Activated T-cell treated with anti-CD3 and anti-CD28 coated beads, Interleukin-2, amount 50 U/mL, for 72 hours (primary cell): ENCODE results near the gene TUT7. TPM values are rescaled to one million over a fixed set of nuclear protein-coding genes. Genes with fewer than 3 reads are reported as not detected.
A peak's percentile ranks its signal among the peaks of the same experiment; 100 is the strongest.
"Not testable (repeated sequence)": the region's sequence is repeated elsewhere in the genome, so short reads cannot be mapped to it uniquely, and the experiment has no call there.

ENCODE experiments used
- ATAC-seq, 2 donors: fragments of 150-1000 bp; cut with Tn5 transposase; replicated peaks in 1 of 2; 2 replicates each; pipeline ENCODE4 v1.10.0; 2021; ENCODE audit warnings: moderate library complexity in 2 of 2, mild to moderate bottlenecking in 1 of 2
- DNase-seq, 2 donors: peaks; one replicate each; pipeline ENCODE4 v3.0.0; 2021 to 2022; ENCODE audit warnings: mixed read lengths in 1 of 2
- H3K27ac Mint-ChIP-seq: one replicate; pipeline ENCODE4 v1.8.0; 2022; ENCODE audit warnings: mild to moderate bottlenecking, moderate library complexity, mixed read lengths
- H3K27me3 Mint-ChIP-seq: one replicate; pipeline ENCODE4 v1.8.0; 2022; ENCODE audit warnings: low read depth, mixed read lengths
- H3K36me3 Mint-ChIP-seq, 2 donors: one replicate each; pipeline ENCODE4 v1.8.0; 2022; ENCODE audit warnings: mixed read lengths in 2 of 2, mild to moderate bottlenecking in 1 of 2; ENCODE audit not compliant: insufficient read depth in 2 of 2
- H3K4me1 Mint-ChIP-seq: one replicate; pipeline ENCODE4 v1.8.0; 2022; ENCODE audit warnings: low read depth, mixed read lengths
- H3K4me3 Mint-ChIP-seq, 2 donors: one replicate each; pipeline ENCODE4 v1.8.0; 2022; ENCODE audit warnings: mild to moderate bottlenecking in 2 of 2, mixed read lengths in 2 of 2, moderate library complexity in 2 of 2
- H3K9me3 Mint-ChIP-seq, 2 donors: one replicate each; pipeline ENCODE4 v1.8.0; 2022; ENCODE audit warnings: mixed read lengths in 2 of 2
- total RNA-seq, 2 donors: library from RNA; stranded (reverse); gene quantifications; one replicate each; pipeline ENCODE4 v1.2.3, GENCODE V29; 2022

Gene TUT7
- 10 to 100 TPM; 39.6 to 49.9 TPM for total RNA-seq

DNA sequence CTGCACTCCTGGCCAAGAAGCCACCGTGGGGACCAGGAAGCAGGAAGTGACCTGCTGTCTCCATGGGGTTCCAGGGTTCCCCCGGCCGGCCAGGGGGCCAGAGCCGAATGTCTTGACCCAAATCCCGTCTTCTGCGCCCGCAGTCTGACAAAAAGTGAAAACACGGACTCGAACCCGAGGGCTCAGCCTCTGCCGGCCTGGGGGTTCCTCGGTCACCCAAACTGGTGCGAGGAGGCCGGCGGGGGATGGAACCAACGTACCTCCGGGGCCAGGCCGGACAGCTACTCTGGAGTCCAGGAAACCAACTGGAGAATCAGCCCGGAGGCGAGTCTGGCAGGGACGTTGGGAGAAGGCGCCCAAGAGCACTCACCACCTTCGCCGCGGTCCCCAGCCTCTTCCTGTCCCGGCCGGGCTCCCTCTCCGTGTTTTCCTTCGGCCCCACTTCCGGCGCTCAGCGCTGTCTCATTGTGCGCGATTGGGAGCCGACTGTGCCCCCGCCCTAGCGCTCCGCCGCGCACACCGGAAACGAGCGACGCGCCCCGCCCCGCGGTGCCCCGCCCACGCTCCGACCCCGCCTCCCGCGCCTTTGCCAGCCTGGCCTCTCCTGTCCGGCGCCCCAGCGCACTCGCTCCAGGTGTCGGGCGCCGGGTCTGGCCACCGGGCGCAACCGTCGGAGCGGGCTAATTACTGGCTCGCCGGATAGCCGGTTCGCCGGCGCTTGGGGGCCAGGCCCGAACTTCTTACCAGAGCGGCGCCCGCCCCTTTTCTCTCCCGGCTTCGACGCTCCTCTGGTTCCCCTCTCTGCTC is at the start of gene TUT7:
Gene TUT7, minus strand, starts transcription at position 400 of the 807 bp plus-strand sequence. CDS start 1,211 bp downstream, outside the sequence.
- DNase-seq (peak; percentile 95 to 98), ATAC-seq (peak; percentile 91 to 92)
- H3K27me3 Mint-ChIP-seq = no peaks in the 10 kb centered on the region
- peaks cover 42% of the 10 kb centered on the region for H3K4me1 Mint-ChIP-seq
- peak within 1 kb of the TSS; percentile 97 for H3K27ac Mint-ChIP-seq
- H3K36me3 Mint-ChIP-seq = peaks cover 10 to 15% of the 10 kb centered on the region in 2 donors
- peak within 1 kb of the TSS; percentile 93 to 99 for H3K4me3 Mint-ChIP-seq
- no peaks in the 10 kb centered on the region for H3K9me3 Mint-ChIP-seq

GRCh38 chr9:86402591-86402990 is 48.4 kb upstream of the TUT7 start:
- DNase-seq (no peak), ATAC-seq (no peak)
- Mint-ChIP-seq H3K4me3 (no peak overlapping the region), H3K27me3 (peaks cover 9% of the 10 kb centered on the region), H3K27ac (no peak overlapping the region), H3K9me3 (no peaks in the 10 kb centered on the region), H3K4me1 (peaks cover 26% of the 10 kb centered on the region), H3K36me3 (no peaks in the 10 kb centered on the region)

DNA sequence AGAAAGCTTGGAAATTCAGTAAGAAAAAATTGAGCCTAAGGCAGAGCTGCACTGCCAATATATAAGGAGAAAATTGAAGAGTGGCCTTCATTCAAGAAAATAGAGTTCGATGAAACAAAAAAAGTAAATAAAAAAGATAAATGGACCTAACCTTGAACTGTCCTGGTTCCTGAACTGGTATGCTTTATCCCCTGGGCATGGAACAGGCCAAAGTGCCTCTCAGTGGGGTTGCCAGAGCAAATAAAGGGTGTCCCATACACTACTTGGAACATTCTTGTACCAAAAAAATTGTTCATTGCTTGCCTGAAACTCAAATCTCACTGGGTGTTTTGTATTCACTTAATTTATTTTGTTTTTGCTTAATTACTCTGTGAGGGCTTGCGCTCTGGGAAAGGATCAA is 42.2 kb upstream of the TUT7 start:
- peaks cover 2 to 7% of the 10 kb centered on the region in 2 donors for H3K9me3 Mint-ChIP-seq
- peaks cover 24% of the 10 kb centered on the region for H3K27me3 Mint-ChIP-seq
- H3K4me3 Mint-ChIP-seq = no peak overlapping the region
- no peaks in the 10 kb centered on the region for H3K36me3 Mint-ChIP-seq
- H3K27ac Mint-ChIP-seq = no peak overlapping the region
- H3K4me1 Mint-ChIP-seq = no peaks in the 10 kb centered on the region
- ATAC-seq = no peak
- no peak for DNase-seq

GRCh38 chr9:86390184-86390583 is 36.0 kb upstream of the TUT7 start:
- not testable (repeated sequence) for DNase-seq, H3K4me1 Mint-ChIP-seq, H3K36me3 Mint-ChIP-seq, H3K4me3 Mint-ChIP-seq, ATAC-seq, H3K9me3 Mint-ChIP-seq, H3K27ac Mint-ChIP-seq
- H3K27me3 Mint-ChIP-seq = peaks cover 45% of the 10 kb centered on the region

GRCh38 chr9:86389628-86390027 is 35.4 kb upstream of the TUT7 start:
- DNase-seq = no peak
- Mint-ChIP-seq H3K27me3 (peaks cover 51% of the 10 kb centered on the region), H3K36me3 (peaks cover 0 to 3% of the 10 kb centered on the region in 2 donors), H3K4me3 (no peak overlapping the region), H3K27ac (no peak overlapping the region), H3K4me1 (no peaks in the 10 kb centered on the region), H3K9me3 (peaks cover 2 to 8% of the 10 kb centered on the region in 2 donors)
- no peak for ATAC-seq

DNA sequence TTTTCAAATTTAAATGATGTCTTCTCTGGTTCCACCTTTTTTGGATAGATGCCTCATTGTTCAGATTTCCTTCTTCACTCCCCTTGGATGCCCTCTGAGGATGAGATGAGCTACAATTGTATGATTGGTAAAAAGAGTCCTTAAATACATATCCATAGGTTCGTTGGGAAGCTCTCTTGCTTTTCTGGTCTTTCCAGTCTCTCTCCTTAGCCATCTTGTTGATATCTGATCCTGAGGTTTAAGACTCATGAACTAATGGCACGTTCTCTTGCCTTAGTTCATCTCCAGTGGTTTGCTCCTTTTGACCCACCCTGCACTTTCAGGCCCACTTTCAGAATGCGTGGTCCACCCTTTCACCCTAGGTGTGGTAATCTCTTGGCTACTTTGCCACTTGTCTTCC is 33.2 kb upstream of the TUT7 start:
- no peaks in the 10 kb centered on the region for H3K4me1 Mint-ChIP-seq
- no peak overlapping the region for H3K27ac Mint-ChIP-seq
- H3K36me3 Mint-ChIP-seq = peaks cover 0 to 3% of the 10 kb centered on the region in 2 donors
- no peak for ATAC-seq
- no peak overlapping the region for H3K4me3 Mint-ChIP-seq
- no peak for DNase-seq
- peaks cover 39% of the 10 kb centered on the region for H3K27me3 Mint-ChIP-seq
- H3K9me3 Mint-ChIP-seq = peaks cover 0 to 5% of the 10 kb centered on the region in 2 donors

GRCh38 chr9:86383000-86383399 is 28.8 kb upstream of the TUT7 start:
- peaks cover 49% of the 10 kb centered on the region for H3K27me3 Mint-ChIP-seq
- not testable (repeated sequence) for H3K27ac Mint-ChIP-seq

GRCh38 chr9:86376016-86376415 is 21.8 kb upstream of the TUT7 start:
- Mint-ChIP-seq H3K4me3 (no peak overlapping the region), H3K4me1 (no peaks in the 10 kb centered on the region), H3K27me3 (peaks cover 31% of the 10 kb centered on the region), H3K9me3 (peaks cover 5% of the 10 kb centered on the region in 2 donors), H3K27ac (no peak overlapping the region), H3K36me3 (peaks cover 1 to 6% of the 10 kb centered on the region in 2 donors)
- ATAC-seq = no peak
- no peak for DNase-seq

More at GRCh38 chr9:86383000-86383399, 28.8 kb upstream of the TUT7 start:
- H3K4me3 Mint-ChIP-seq, ATAC-seq, H3K4me1 Mint-ChIP-seq, H3K9me3 Mint-ChIP-seq, H3K36me3 Mint-ChIP-seq, DNase-seq: not testable (repeated sequence)

DNA sequence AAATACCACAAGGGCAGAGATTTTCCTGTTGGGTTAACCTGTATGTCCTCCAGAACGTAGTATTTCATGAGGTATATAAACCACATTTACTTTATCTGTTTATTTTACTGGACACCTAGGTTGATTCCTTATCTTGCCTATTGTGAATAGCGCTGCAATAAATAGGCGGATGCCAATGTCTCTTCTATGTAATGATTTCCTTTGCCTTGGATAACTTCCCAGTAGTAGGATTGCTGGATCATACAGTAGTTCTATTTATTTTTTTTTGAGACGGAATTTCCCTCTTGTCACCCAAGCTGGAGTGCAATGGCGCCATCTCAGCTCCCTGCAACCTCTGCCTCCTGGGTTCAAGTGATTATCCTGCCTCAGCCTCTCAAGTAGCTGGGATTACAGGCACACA is 15.6 kb upstream of the TUT7 start:
- ATAC-seq (no peak), DNase-seq (no peak)
- Mint-ChIP-seq H3K4me1 (no peaks in the 10 kb centered on the region), H3K27ac (no peak overlapping the region), H3K4me3 (no peak overlapping the region), H3K9me3 (peaks cover 15 to 18% of the 10 kb centered on the region in 2 donors), H3K27me3 (peaks cover 17% of the 10 kb centered on the region), H3K36me3 (peaks cover 15 to 19% of the 10 kb centered on the region in 2 donors)

- H3K27me3 Mint-ChIP-seq = peaks cover 17% of the 10 kb centered on the region
- ATAC-seq = no peak
Measured at GRCh38 chr9:86368871-86369521, 14.8 kb upstream of the TUT7 start.

DNA sequence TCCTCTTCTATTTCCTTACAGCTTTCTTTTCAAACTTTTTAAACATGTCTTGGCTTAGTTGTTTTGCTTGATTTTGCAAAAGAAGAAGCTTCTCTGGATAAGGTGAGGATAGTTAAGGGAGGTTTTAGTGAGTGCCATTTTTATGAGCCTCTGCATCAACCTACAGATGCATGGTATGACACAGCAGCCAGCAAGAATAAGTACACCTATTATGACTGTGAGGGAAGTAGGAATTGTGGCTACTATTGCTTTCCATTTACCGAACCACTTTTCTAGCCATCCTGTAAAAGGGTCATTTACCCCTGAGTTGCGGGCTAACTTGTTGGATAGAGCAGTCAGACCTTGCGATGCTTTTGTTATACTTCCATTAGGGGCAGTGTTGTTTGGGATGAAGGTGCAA is 7.0 kb upstream of the TUT7 start:
- DNase-seq = no peak
- ATAC-seq = peak in 1 of 2 donors; percentile 56
- Mint-ChIP-seq H3K27ac (no peak overlapping the region), H3K4me1 (no peaks in the 10 kb centered on the region), H3K36me3 (no peaks in the 10 kb centered on the region), H3K4me3 (no peak overlapping the region), H3K27me3 (no peaks in the 10 kb centered on the region), H3K9me3 (peaks cover 0 to under 1% of the 10 kb centered on the region in 2 donors)

More at GRCh38 chr9:86368871-86369521, 14.8 kb upstream of the TUT7 start:
- Mint-ChIP-seq H3K36me3 (peaks cover 15 to 16% of the 10 kb centered on the region in 2 donors), H3K27ac (no peak overlapping the region), H3K4me3 (no peak overlapping the region), H3K4me1 (no peaks in the 10 kb centered on the region), H3K9me3 (peaks cover 15% of the 10 kb centered on the region in 2 donors)
- no peak for DNase-seq

GRCh38 chr9:86359151-86359879 is 5.1 kb upstream of the TUT7 start:
- ATAC-seq (no peak), DNase-seq (no peak)
- no peaks in the 10 kb centered on the region for H3K36me3 Mint-ChIP-seq
- no peak overlapping the region for H3K4me3 Mint-ChIP-seq
- no peak overlapping the region for H3K27ac Mint-ChIP-seq
- no peaks in the 10 kb centered on the region for H3K9me3 Mint-ChIP-seq
- H3K4me1 Mint-ChIP-seq = peaks cover 8% of the 10 kb centered on the region
- no peaks in the 10 kb centered on the region for H3K27me3 Mint-ChIP-seq
